T-helper 1 cell treated with Interleukin-12 subunit alpha and Interleukin-12 subunit beta and Interleukin-4 antibody, amounts not matched to agents 30 μg/mL and 1 μg/mL, for 36 hours (primary cell): ENCODE results near the gene TM7SF2.

Experiments used
- H3K27ac Mint-ChIP-seq: one replicate; pipeline ENCODE4 v1.8.0; 2021; ENCODE audit warnings: mild to moderate bottlenecking, mixed read lengths
- H3K27me3 Mint-ChIP-seq: one replicate; pipeline ENCODE4 v1.8.0; 2021; ENCODE audit warnings: low read depth, mixed read lengths
- H3K36me3 Mint-ChIP-seq: one replicate; pipeline ENCODE4 v1.8.0; 2021; ENCODE audit warnings: low read depth, mixed read lengths
- H3K4me1 Mint-ChIP-seq: one replicate; pipeline ENCODE4 v1.8.0; 2021; ENCODE audit warnings: low read depth, mixed read lengths
- H3K4me3 Mint-ChIP-seq: one replicate; pipeline ENCODE4 v1.8.0; 2021; ENCODE audit warnings: mild to moderate bottlenecking, moderate library complexity, mixed read lengths
- H3K9me3 Mint-ChIP-seq: one replicate; pipeline ENCODE4 v1.8.0; 2021; ENCODE audit warnings: mixed read lengths

The TM7SF2 gene

DNA sequence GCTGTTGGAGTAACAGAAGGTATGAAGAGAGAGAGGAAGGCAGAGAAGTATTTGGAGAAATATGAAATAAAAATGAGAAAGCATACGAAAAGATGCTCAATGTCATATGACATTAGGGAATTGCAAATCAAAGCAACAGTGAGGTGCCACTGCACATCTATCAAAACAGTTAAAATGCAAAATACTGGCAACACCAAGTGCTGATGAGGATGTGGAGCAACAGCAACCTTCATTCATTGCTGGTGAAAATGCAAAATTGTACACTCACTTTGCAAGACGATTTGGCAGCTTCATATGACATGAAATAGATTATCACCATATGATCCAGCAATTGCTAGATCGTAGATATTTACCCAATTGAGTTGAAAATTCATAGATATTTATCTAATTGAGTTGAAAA lies 49.0 kb downstream of the TM7SF2 start:
- H3K36me3 Mint-ChIP-seq, result no peaks in the 10 kb centered on the region
- peaks cover 9% of the 10 kb centered on the region for H3K27me3 Mint-ChIP-seq
- no peak overlapping the region for H3K27ac Mint-ChIP-seq

DNA sequence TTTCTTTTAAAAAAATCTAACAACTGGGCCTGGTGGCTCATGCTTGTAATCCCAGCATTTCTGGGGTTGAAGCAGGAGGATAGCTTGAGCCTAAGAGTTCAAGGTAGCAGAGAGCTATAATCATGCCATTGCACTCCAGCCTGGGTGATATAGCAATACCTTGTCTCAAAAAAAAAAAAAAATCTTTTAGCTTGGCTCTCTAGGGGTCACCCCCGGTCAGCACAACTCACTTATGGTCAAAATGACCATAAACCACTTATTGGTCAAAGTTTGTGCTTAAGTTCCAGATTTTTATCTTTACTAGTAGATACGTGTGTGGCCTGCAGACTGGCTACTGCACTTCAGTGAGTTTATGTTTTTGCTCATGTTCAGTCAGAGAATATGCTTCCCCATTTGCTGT lies 52.0 kb downstream of the TM7SF2 start:
- Mint-ChIP-seq H3K9me3 (no peaks in the 10 kb centered on the region), H3K27ac (no peak overlapping the region), H3K27me3 (peaks cover 9% of the 10 kb centered on the region)

More for the DNA sequence above, 49.0 kb downstream of the TM7SF2 start:
- no peaks in the 10 kb centered on the region for H3K4me1 Mint-ChIP-seq
- no peaks in the 10 kb centered on the region for H3K9me3 Mint-ChIP-seq
- no peak overlapping the region for H3K4me3 Mint-ChIP-seq

More for the DNA sequence above, 52.0 kb downstream of the TM7SF2 start:
- Mint-ChIP-seq H3K4me3 (no peak overlapping the region), H3K4me1 (peaks cover 2% of the 10 kb centered on the region), H3K36me3 (no peaks in the 10 kb centered on the region)
